ENCODE measurements around the gene THOC5.

DNA sequence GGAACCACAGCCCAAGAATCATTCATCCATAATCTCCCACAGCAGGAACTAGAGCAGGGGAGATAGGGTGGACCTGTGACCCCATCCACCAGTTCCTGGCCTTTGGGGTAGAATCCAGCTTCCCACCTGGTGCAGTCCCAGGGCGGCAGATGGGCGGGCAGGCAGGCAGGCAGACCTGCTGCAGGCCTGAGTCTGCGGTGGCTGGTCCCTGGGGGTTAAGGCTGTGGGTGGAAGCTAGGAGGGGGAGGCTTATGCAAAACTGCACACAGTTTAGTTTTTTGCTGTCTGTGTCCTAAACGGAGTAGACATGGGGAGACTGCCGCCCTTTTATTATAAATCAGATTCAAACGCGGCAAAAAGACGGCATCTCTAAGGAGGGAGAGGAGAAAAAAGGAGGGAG is 78.0 kb downstream of the THOC5 start:
- TF ChIP-seq, protein P1, sequence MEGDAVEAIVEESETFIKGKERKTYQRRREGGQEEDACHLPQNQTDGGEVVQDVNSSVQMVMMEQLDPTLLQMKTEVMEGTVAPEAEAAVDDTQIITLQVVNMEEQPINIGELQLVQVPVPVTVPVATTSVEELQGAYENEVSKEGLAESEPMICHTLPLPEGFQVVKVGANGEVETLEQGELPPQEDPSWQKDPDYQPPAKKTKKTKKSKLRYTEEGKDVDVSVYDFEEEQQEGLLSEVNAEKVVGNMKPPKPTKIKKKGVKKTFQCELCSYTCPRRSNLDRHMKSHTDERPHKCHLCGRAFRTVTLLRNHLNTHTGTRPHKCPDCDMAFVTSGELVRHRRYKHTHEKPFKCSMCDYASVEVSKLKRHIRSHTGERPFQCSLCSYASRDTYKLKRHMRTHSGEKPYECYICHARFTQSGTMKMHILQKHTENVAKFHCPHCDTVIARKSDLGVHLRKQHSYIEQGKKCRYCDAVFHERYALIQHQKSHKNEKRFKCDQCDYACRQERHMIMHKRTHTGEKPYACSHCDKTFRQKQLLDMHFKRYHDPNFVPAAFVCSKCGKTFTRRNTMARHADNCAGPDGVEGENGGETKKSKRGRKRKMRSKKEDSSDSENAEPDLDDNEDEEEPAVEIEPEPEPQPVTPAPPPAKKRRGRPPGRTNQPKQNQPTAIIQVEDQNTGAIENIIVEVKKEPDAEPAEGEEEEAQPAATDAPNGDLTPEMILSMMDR (tag by site-specific recombination; IDR thresholded peaks at IDR 0.05), result no peak
- TF ChIP-seq, protein P2, sequence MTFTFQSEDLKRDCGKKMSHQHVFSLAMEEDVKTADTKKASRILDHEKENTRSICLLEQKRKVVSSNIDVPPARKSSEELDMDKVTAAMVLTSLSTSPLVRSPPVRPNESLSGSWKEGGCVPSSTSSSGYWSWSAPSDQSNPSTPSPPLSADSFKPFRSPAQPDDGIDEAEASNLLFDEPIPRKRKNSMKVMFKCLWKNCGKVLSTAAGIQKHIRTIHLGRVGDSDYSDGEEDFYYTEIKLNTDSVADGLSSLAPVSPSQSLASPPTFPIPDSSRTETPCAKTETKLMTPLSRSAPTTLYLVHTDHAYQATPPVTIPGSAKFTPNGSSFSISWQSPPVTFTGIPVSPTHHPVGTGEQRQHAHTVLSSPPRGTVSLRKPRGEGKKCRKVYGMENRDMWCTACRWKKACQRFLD (tag by site-specific recombination; IDR thresholded peaks at IDR 0.05), result no peak
- no peak for TF ChIP-seq RBAK (tag by site-specific recombination; IDR thresholded peaks at IDR 0.05)
- TF ChIP-seq WT1 (tag by site-specific recombination; IDR thresholded peaks at IDR 0.05), result no peak
- TF ChIP-seq, protein P3, sequence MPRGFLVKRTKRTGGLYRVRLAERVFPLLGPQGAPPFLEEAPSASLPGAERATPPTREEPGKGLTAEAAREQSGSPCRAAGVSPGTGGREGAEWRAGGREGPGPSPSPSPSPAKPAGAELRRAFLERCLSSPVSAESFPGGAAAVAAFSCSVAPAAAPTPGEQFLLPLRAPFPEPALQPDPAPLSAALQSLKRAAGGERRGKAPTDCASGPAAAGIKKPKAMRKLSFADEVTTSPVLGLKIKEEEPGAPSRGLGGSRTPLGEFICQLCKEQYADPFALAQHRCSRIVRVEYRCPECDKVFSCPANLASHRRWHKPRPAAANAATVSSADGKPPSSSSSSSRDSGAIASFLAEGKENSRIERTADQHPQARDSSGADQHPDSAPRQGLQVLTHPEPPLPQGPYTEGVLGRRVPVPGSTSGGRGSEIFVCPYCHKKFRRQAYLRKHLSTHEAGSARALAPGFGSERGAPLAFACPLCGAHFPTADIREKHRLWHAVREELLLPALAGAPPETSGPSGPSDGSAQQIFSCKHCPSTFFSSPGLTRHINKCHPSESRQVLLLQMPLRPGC (tag by site-specific recombination; IDR thresholded peaks at IDR 0.05), result no peak
- TF ChIP-seq ZNF10 (tag by site-specific recombination; IDR thresholded peaks at IDR 0.05), result no peak
- TF ChIP-seq, protein P4, sequence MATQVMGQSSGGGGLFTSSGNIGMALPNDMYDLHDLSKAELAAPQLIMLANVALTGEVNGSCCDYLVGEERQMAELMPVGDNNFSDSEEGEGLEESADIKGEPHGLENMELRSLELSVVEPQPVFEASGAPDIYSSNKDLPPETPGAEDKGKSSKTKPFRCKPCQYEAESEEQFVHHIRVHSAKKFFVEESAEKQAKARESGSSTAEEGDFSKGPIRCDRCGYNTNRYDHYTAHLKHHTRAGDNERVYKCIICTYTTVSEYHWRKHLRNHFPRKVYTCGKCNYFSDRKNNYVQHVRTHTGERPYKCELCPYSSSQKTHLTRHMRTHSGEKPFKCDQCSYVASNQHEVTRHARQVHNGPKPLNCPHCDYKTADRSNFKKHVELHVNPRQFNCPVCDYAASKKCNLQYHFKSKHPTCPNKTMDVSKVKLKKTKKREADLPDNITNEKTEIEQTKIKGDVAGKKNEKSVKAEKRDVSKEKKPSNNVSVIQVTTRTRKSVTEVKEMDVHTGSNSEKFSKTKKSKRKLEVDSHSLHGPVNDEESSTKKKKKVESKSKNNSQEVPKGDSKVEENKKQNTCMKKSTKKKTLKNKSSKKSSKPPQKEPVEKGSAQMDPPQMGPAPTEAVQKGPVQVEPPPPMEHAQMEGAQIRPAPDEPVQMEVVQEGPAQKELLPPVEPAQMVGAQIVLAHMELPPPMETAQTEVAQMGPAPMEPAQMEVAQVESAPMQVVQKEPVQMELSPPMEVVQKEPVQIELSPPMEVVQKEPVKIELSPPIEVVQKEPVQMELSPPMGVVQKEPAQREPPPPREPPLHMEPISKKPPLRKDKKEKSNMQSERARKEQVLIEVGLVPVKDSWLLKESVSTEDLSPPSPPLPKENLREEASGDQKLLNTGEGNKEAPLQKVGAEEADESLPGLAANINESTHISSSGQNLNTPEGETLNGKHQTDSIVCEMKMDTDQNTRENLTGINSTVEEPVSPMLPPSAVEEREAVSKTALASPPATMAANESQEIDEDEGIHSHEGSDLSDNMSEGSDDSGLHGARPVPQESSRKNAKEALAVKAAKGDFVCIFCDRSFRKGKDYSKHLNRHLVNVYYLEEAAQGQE (tag by site-specific recombination; IDR thresholded peaks at IDR 0.05), result no peak
- TF ChIP-seq, protein P5, sequence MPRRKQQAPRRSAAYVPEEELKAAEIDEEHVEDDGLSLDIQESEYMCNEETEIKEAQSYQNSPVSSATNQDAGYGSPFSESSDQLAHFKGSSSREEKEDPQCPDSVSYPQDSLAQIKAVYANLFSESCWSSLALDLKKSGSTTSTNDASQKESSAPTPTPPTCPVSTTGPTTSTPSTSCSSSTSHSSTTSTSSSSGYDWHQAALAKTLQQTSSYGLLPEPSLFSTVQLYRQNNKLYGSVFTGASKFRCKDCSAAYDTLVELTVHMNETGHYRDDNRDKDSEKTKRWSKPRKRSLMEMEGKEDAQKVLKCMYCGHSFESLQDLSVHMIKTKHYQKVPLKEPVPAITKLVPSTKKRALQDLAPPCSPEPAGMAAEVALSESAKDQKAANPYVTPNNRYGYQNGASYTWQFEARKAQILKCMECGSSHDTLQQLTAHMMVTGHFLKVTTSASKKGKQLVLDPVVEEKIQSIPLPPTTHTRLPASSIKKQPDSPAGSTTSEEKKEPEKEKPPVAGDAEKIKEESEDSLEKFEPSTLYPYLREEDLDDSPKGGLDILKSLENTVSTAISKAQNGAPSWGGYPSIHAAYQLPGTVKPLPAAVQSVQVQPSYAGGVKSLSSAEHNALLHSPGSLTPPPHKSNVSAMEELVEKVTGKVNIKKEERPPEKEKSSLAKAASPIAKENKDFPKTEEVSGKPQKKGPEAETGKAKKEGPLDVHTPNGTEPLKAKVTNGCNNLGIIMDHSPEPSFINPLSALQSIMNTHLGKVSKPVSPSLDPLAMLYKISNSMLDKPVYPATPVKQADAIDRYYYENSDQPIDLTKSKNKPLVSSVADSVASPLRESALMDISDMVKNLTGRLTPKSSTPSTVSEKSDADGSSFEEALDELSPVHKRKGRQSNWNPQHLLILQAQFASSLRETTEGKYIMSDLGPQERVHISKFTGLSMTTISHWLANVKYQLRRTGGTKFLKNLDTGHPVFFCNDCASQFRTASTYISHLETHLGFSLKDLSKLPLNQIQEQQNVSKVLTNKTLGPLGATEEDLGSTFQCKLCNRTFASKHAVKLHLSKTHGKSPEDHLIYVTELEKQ (tag by site-specific recombination; IDR thresholded peaks at IDR 0.05; ENCODE audit: borderline replicate concordance), result no peak
- TF ChIP-seq, protein P6, sequence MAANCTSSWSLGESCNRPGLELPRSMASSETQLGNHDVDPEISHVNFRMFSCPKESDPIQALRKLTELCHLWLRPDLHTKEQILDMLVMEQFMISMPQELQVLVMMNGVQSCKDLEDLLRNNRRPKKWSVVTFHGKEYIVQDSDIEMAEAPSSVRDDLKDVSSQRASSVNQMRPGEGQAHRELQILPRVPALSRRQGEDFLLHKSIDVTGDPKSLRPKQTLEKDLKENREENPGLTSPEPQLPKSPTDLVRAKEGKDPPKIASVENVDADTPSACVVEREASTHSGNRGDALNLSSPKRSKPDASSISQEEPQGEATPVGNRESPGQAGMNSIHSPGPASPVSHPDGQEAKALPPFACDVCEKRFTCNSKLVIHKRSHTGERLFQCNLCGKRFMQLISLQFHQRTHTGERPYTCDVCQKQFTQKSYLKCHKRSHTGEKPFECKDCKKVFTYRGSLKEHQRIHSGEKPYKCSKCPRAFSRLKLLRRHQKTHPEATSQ (tag by site-specific recombination; IDR thresholded peaks at IDR 0.05), result no peak
- TF ChIP-seq ZBTB1 (tag by site-specific recombination; IDR thresholded peaks at IDR 0.05), result no peak

Measured in HEK293 (cell line).